GM21447 (cell line): ENCODE data around the gene HECTD2.
"Not testable (repeated sequence)": the region's sequence is repeated elsewhere in the genome, so short reads cannot be mapped to it uniquely, and the experiment has no call there.

ENCODE experiments used
- ATAC-seq: cut with Tn5 transposase; IDR thresholded peaks from one replicate; pipeline ENCODE4 v1.9.1; 2021; ENCODE audit not compliant: unreplicated experiment

The HECTD2 gene

GRCh38 chr10:91528768-91529167, 118.6 kb downstream of the HECTD2 start:
- ATAC-seq, result no peak

DNA sequence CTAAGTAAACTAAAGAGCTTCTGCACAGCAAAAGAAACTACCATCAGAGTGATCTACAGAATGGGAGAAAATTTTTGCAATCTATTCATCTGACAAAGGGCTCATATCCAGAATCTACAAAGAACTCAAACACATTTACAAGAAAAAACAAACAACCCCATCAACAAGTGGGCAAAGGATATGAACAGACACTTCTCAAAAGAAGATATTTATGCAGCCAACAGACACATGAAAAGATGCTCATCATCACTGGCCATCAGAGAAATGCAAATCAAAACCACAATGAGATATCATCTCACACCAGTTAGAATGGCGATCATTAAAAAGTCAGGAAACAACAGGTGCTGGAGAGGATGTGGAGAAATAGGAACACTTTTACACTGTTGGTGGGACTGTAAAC, 124.6 kb downstream of the HECTD2 start:
- ATAC-seq, result not testable (repeated sequence)

- no peak for ATAC-seq
These were observed 126.0 kb downstream of the HECTD2 start for GRCh38 chr10:91536111-91536510.

- ATAC-seq, result no peak
These were observed 126.6 kb downstream of the HECTD2 start for GRCh38 chr10:91536733-91537132.

- no peak for ATAC-seq
These were observed 127.7 kb downstream of the HECTD2 start for GRCh38 chr10:91537614-91538383.

GRCh38 chr10:91539930-91540329, 129.8 kb downstream of the HECTD2 start:
- no peak for ATAC-seq

DNA sequence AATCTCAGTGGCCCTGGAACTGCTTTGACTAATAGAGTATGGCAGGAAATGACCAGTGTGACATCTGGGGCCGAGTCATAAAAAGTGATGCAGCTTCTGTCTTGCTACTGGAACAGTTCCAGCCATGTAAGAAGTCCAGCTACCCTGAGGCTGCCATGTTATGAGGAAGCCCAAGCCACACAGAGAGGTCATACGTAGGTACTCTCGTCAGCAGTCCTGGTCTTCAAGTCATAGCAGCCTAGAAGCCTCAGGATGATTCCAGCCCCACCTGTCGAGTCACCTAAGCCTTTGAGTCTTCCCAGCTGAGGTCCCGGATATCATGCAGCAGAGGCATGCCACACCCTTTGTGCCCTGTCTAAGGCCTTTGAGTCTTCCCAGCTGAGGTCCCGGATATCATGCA, 130.6 kb downstream of the HECTD2 start:
- ATAC-seq, result no peak

- ATAC-seq, result no peak
These were observed 131.3 kb downstream of the HECTD2 start for GRCh38 chr10:91541481-91541880.

DNA sequence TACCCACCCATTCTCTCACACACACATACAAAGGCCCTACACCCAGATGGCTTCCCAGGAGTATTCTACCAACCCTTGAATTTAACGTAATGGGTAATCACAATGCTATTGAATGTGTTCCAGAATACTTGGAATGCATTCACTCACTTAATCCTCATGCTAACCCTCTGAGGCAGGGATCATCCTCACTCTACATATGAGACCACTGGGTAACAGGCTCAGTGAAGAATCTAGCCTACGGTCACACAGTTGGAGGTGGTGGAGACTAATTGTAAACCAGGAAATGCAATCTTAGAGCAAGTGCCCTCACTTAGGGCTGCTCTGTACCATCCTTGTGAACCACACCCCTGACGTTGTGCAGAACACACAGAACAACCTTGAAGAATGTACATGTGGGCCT, 135.2 kb downstream of the HECTD2 start:
- ATAC-seq, result no peak

DNA sequence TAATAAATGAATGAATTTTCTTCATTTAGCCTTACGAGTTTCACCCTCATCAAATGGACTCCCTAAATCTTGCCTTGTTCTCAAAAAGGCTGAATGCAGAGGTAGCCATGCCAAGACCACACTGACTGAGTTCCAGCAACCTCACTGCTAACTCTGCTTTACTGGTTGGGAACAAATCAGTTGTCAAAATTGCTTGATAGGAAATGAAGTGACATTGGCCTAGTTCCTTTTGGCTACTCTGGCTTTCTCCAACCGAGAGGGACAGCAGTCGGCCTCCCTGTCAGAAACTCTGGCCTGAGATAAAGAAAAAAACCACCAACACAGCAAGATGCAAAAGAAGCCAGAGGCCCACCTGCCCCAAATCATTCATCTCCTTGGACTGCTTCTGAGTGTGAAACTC, 135.7 kb downstream of the HECTD2 start:
- ATAC-seq, result no peak

DNA sequence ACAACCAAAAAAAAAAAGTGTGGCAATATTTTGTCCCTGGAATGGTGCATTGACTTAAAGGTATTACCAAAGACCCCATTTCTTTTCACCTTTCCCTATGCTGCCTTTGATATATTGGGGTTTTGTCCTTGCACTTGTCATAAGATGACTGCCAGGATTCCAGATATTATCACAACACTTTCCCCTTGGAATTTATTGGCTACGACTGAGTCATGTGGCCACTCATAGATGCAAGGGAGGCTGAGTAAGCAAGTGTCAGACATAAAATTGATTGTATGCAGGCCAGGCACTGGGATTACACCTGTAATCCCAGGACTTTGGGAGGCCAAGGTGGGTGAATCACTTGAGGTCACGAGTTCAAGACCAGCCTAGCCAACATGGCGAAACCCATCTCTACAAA, 139.1 kb downstream of the HECTD2 start:
- no peak for ATAC-seq

- ATAC-seq, result no peak
These were observed 139.9 kb downstream of the HECTD2 start for GRCh38 chr10:91550021-91550420.

GRCh38 chr10:91551856-91552255, 141.7 kb downstream of the HECTD2 start:
- no peak for ATAC-seq

DNA sequence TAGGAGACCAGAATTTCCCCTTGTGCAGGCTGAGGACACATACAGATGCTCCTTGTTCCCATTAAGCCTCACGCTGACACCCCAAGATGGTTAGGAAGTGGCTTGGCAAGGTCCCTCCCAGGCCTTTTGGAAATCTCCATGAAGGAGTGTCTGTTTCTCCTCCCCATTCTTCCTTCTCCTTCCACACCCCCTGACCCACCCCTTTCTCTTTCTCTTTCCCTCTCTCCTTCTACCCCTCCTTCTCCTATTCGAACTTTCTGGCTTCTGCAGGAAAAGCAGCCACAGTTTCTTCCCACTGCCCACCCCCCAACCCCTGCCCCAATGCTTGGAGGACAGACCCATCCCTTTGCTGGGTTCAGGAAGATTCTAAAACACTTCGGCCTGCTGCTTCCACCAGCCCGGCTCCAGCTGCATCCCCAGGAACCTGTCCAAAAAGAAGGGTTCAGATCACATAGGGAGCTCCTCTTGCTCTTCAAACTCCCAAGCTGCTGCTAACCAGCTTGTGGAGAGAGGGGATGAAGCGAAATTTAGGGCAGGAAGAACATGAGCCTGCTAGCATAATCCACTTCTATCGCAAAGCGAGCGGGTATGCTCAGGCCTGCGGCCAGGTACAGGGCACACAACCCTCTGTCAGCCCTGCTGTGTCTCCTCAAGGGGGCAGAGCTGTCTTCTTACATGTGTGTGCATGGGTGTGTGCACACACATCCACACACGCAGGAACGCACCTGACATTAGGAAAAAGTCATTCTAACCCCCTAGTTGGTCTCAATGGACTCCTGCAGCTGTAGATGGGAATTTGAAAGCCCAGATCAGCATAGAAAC, 142.3 kb downstream of the HECTD2 start:
- no peak for ATAC-seq

GRCh38 chr10:91555455-91555854, 145.3 kb downstream of the HECTD2 start:
- no peak for ATAC-seq

DNA sequence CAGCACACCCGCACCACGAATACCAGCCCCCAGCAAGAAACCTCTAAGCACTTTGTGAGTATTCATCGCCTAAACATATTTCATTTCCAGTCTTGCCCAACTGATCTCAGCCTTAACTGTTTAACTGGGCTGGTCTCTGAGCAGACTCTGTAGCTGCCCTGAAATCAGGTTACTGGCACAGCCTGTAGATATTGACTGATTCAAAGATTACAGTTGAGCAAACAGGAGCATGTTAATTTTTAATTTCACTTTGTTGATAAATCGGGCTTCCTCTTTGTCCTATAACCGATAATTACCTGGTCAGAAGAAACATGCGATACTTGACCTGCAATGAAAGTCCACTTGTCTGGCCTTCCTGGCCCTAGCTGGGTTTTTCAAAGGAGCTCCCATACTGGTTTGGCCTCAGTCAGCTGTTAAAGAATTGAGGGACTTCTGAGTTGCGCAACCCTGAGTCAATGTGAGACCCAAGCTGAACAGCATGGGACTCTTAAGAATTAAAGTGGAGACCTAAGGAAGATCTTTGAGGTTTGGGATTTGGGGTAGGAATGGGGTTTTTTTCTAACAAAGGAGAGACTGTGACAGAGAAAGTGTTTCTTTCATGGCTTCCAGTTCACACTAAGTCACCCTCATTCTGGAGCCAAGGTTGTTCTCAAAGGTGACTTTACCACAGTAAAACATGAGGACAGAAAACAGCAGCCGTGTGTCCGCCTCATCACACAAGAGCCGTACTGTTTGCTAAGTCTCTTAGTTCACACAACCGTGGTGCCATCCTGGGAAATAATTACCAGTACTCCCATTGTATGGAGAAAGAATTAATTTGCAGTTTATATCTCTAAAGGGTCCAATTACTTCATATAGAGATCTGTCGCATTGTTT, 146.8 kb downstream of the HECTD2 start:
- no peak for ATAC-seq

- ATAC-seq, result no peak
These were observed 147.5 kb downstream of the HECTD2 start for GRCh38 chr10:91557651-91558111.

DNA sequence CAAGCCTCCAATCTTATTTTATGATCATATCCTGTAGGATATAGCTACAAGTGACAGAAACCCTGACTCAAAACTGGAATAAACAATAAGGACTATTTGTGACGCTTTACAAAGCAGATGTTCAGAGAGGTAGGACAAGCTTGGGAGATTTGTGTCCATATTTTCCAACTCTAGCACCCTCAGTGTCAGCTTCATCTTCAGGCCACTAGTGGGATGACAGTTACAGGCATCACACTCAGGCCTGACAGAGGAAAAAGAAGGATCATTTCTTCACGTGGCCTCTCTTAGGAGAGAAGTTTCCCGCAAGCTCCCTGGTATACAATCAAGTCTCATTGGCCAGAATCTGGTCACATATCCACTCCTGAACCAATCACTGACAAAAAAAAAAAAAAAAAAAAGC, 148.3 kb downstream of the HECTD2 start:
- ATAC-seq, result no peak

- no peak for ATAC-seq
These were observed 149.0 kb downstream of the HECTD2 start for GRCh38 chr10:91559169-91559568.

- no peak for ATAC-seq
These were observed 149.6 kb downstream of the HECTD2 start for GRCh38 chr10:91559750-91560149.

DNA sequence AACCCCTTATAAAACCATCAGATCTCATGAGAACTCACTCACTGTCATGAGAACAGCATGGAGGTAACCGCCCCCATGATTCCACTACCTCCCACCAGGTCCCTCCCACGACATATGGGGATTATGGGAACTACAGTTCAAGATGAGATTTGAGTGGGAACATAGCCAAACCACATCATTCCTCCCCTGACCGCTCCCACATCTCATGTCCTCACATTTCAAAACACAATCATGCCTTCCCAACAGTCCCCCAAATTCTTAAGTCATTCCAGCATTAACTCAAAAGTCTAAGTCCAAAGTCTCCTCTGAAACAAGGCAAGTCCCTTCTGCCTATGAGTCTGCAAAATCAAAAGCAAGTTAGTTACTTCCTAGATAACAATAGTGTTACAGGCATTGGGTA, 150.7 kb downstream of the HECTD2 start:
- ATAC-seq, result not testable (repeated sequence)
